Measurements from ENCODE around the gene NNMT.
A peak's percentile ranks its signal among the peaks of the same experiment; 100 is the strongest.

The NNMT gene

GRCh38 chr11:114263513-114264170 is 32.6 kb upstream of the NNMT start:
- DNase-seq: no peak

DNA sequence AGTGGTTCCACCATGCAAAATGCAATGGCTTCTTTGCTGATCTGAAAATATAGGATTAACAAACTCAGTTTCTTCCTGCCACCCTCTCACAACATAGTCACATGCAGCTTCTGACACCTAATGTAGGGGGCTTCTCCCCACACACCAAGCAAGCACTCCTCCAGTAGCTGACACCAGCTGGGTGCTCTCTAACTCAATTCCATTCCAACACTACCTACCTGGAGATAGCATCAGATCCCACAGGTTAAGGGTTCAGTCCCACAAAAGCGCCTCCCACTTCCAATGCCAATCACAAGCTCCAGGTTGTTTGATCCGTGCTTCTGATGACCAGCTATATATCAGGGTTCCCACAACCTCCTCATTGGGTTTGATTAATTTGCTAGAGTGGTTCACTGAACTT is 31.8 kb upstream of the NNMT start:
- no peak for DNase-seq

- DNase-seq: no peak
Observed at GRCh38 chr11:114265122-114265878, 30.9 kb upstream of the NNMT start.

GRCh38 chr11:114269498-114269897 is 26.7 kb upstream of the NNMT start:
- DNase-seq: no peak

DNA sequence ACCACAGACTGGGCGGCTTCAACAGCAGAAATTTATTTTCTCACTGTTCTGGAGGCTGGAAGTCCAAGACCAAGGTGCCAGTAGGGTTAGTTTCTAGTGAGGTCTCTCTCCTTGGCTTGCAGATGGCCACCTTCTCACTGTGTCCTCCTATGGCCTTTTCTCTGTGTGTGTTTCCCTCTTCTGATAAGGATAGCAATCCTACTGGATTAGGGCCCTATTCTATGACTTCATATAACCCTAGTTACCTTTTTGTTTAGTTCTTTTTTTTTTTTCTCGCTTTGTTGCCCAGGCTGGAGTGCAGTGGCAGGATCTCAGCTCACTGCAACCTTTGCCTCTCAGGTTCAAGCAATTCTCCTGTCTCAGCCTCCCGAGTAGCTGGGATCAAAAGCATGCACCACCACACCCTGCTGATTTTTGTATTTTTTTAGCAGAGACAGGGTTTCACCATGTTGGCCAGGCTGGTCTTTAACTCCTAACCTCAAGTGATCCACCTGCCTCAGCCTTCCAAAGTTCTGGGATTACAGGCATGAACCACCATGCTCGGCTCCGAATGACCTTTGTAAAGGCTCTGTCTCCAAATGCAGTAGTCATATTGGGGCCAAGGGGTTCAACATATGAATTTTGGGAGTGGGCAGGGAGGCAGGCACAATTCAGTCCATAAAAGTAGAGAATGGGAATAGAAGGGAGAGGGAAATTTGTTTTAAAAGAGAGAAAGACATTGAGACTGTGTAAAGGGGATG is 25.5 kb upstream of the NNMT start:
- no peak for DNase-seq

DNA sequence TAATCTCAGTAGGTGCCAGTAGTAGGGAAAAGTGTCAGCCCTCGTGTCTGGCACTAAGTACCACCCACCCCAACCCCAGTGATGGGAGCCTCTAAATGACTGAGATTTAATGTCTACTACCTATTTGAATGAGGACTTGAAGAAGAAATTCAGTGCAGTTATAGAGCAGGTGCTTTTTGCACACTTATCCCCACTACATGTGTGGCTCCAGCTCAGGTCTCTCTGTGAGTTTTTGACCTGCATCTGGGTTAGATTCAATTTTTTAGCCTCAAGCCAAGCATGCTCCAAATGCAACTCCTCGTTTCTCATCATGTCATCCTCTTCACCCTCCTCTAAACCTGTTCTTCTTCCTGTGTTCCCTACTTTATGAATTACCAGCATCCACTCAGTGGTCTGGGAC is 24.9 kb upstream of the NNMT start:
- DNase-seq: no peak

GRCh38 chr11:114272311-114272710 is 23.9 kb upstream of the NNMT start:
- no peak for DNase-seq

DNA sequence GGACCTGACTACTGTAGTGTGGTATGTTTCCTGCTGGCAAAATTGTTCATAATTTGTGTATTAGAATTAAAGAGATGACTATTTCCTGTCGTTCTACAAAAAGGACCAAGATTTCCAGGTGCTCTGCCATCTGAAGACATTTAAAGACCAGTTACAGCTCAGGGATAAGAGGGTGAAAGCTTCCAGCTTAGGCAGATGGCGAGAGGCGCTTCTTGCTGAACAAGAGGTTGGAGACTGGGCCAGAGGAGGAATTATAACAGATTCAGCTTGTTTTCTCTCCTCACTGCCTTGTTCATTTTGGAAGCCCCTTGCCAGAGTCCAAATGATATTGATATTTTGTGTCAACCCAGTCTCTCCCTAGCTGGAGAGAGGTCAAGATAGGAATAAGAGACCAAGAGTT is 23.1 kb upstream of the NNMT start:
- no peak for DNase-seq

DNA sequence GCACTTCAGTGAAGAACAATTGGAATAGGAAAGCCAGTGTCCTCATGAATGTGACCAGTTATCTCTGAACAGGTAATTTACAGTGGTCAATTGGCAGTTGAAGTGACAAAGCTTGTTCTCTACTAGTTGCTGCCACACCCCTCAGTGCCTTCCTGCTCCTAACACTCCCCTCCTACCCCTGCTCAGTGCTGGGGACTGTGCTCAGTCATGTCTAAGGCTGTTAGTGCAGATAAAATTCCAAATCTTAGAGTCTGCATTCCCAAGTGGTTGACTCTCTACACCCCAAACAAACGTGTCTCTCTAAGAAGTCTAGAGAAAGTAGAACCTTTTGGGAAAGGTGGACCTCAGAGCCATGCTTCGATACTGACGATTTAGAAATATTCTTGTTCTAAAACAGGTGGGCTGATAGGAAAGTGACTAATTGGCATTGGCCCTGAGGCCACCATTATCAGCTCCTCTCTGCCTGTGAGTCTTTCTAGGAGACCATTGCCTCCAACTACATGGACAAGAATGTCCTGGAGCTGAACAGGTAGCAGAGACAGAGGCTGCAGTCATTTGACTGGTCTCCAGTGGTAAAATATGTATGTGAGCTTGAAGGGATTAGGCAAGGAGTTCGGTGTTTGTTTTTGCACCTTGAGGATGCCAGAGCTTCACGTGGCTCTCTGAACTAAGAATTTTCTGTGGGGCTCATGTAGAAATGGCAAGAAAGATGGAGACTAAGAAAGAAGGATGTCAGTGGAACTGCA is 22.1 kb upstream of the NNMT start:
- no peak for DNase-seq

- DNase-seq: no peak
Observed at GRCh38 chr11:114274637-114275036, 21.6 kb upstream of the NNMT start.

DNA sequence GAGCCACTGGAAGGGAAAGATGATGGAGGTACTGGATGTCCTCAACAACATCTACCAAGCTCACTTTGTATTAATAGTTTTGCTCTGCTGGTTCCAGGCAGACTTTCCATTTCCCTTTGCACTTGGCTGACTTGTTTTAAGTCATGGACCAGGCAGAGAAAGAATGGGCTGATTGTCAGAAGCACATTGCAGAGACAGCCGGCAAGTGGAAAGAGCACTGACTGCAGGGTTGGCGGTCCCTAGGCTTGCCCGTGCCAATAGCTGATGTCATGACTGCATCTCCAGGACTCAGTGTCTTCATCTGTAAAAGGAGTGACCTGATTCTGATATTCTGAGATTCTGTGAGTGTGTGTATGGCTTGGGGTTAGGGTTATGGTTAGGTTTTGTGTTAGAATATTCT is 20.9 kb upstream of the NNMT start:
- no peak for DNase-seq

- DNase-seq: no peak
Observed at GRCh38 chr11:114276077-114276476, 20.1 kb upstream of the NNMT start.

GRCh38 chr11:114277637-114278341 is 18.4 kb upstream of the NNMT start:
- DNase-seq: no peak

GRCh38 chr11:114278342-114279065 is 17.7 kb upstream of the NNMT start:
- DNase-seq: no peak

DNA sequence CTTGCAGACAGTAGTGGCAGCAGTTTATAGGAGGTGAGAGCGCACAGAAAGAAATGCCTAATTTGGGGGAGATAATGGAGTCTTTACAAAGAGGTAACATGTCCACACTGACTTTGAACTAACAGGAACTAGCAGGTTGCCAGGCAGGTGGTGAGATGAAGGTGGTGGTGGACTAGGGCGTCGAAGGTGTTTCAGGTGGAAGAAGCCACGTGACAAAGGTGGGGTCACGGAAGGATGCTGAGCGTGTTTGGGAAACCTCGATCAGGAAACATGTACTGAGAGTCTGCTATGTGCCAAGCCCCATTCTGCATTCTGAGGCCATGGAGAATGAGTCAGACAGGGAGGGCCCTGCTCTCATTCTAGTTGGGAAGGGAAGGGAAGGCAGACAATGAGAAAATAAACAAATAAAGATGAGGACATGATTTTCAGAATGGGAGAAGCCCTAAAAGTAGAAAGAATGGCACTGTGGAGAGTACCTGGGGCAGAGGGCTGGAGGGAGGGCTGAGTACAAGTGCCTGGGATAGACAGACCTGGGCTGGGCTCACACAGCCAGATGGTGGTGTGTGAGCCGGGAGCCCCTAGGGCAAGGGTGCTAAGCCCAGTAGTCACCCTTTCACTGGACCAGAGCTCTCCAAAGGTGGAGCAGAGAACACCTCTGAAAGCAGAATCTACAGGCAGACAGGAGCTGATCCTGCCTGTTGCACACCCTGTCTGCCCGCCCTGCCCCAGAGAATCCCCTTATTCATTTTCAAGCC is 16.2 kb upstream of the NNMT start:
- no peak for DNase-seq

GRCh38 chr11:114280696-114281095 is 15.5 kb upstream of the NNMT start:
- DNase-seq: peak; percentile 24

- DNase-seq: no peak
Observed at GRCh38 chr11:114281388-114281956, 14.7 kb upstream of the NNMT start.

- no peak for DNase-seq
Observed at GRCh38 chr11:114282488-114282887, 13.7 kb upstream of the NNMT start.

GRCh38 chr11:114283422-114283821 is 12.8 kb upstream of the NNMT start:
- DNase-seq: no peak

GRCh38 chr11:114284021-114284420 is 12.2 kb upstream of the NNMT start:
- DNase-seq: no peak

- DNase-seq: no peak
Observed at GRCh38 chr11:114284914-114285313, 11.3 kb upstream of the NNMT start.
